K562 (cell line): ENCODE results near the gene ARHGEF1. TPM values are rescaled to one million over a fixed set of nuclear protein-coding genes. Genes with fewer than 3 reads are reported as not detected.

Experiments
- ATAC-seq: fragments of 200-7000 bp; cut with Tn5 transposase; 3 replicates; pipeline ENCODE4 v1.9.1; 2020; ENCODE audit warnings: moderate library complexity
- BruUV-seq: library from RNA; stranded (reverse); fragments of 400-500 nt; replicated peaks from 2 replicates; lab custom pipeline; 2021; lab: Mats Ljungman, UMichigan
- CTCF ChIA-PET: fragments of 300-600 bp; formaldehyde crosslinking; extraction: SDS; loops from one replicate; lab custom pipeline; 2021; ENCODE audit warnings: low intra/inter-chr PET ratio; lab: Yijun Ruan, JAX
- POLR2A ChIA-PET: fragments of 300-600, 350-650 bp; sonication (Branson Sonifier 250); formaldehyde crosslinking; extraction: SDS; loops from one replicate; lab custom pipeline; 2021; ENCODE audit warnings: antibody characterized with exemption, inconsistent platforms; lab: Yijun Ruan, JAX
- DNase-seq, 4 experiments: peaks; one replicate each; pipeline versions ENCODE4 v3.0.0 to v3.0.0-alpha.2; 2011 to 2018; ENCODE audit warnings: low spot score in 3 of 4, mixed read lengths in 3 of 4; ENCODE audit errors: extremely low read depth in 1 of 4
- FAIRE-seq: peaks from 2 replicates; lab custom pipeline; 2011; peaks lifted over from hg19 to GRCh38; lab: Jason Lieb, UNC
- H2AFZ ChIP-seq: 2 replicates; pipeline ENCODE4 v1.6.0; 2011; ENCODE audit warnings: low read depth, low read length, control low read depth, inconsistent platforms
- H3K27ac ChIP-seq: fragments of 200-600 bp; 3 replicates; pipeline ENCODE4 v1.8.0; 2011; ENCODE audit warnings: low read depth, mild to moderate bottlenecking, control low read depth, inconsistent platforms, low read length, moderate library complexity, mixed read lengths; ENCODE audit errors: extremely low read depth
- H3K27me3 ChIP-seq, 2 experiments: fragments of 300-600 bp in 1 of 2; 2 replicates in 1 of 2; 3 replicates in 1 of 2; pipeline versions ENCODE4 v1.6.0 to v1.8.0; 2011; ENCODE audit warnings: inconsistent platforms in 2 of 2, low read length in 2 of 2, mild to moderate bottlenecking in 1 of 2, mixed read lengths in 1 of 2, moderate library complexity in 1 of 2; ENCODE audit not compliant: control insufficient read depth in 2 of 2, insufficient read depth in 2 of 2
- H3K36me3 ChIP-seq: fragments of 300-600 bp; 3 replicates; pipeline ENCODE4 v1.8.0; 2011; ENCODE audit warnings: mild to moderate bottlenecking, low read length, inconsistent platforms; ENCODE audit not compliant: control insufficient read depth, insufficient read depth
- H3K4me1 ChIP-seq, 2 experiments: fragments of 200-600 bp in 1 of 2; replicated peaks in 1 of 2; 2 replicates in 1 of 2; 3 replicates in 1 of 2; pipeline versions ENCODE4 v1.5.1 to v1.8.0; 2011; ENCODE audit warnings: inconsistent platforms in 2 of 2, low read length in 2 of 2, mild to moderate bottlenecking in 1 of 2, mixed read lengths in 1 of 2, moderate library complexity in 1 of 2; ENCODE audit not compliant: control insufficient read depth in 2 of 2, insufficient read depth in 2 of 2
- H3K4me2 ChIP-seq: 2 replicates; pipeline ENCODE4 v1.6.1; 2011; ENCODE audit warnings: low read length, control low read depth, inconsistent platforms, mixed read lengths; ENCODE audit not compliant: insufficient read depth
- H3K4me3 ChIP-seq: fragments of 200-600 bp; sonication (generic), shearing (Covaris generic); 2 replicates; pipeline ENCODE4 v1.5.1; 2016; ENCODE audit warnings: control low read depth, inconsistent platforms
- H3K79me2 ChIP-seq: fragments of 200-600 bp; 3 replicates; pipeline ENCODE4 v1.8.0; 2011; ENCODE audit warnings: low read length, inconsistent platforms; ENCODE audit not compliant: control insufficient read depth, insufficient read depth
- H3K9ac ChIP-seq, 2 experiments: 2 replicates each; pipeline versions ENCODE4 v1.6.0 to v1.6.1; 2011; ENCODE audit warnings: low read depth in 2 of 2, low read length in 2 of 2, control low read depth in 1 of 2, inconsistent platforms in 1 of 2, mild to moderate bottlenecking in 1 of 2, mixed read lengths in 1 of 2; ENCODE audit not compliant: insufficient read depth in 1 of 2
- H3K9me1 ChIP-seq: one replicate; pipeline ENCODE4 v1.6.0; 2011; ENCODE audit warnings: inconsistent platforms, mild to moderate bottlenecking, low read length, moderate library complexity; ENCODE audit not compliant: control insufficient read depth, insufficient read depth
- H3K9me3 ChIP-seq: replicated peaks from 2 replicates; pipeline ENCODE4 v1.5.1; 2011; ENCODE audit warnings: low read depth, low read length, inconsistent platforms; ENCODE audit not compliant: control insufficient read depth, insufficient read depth
- H4K20me1 ChIP-seq: replicated peaks from 2 replicates; pipeline ENCODE4 v1.6.1; 2011; ENCODE audit warnings: low read length, inconsistent platforms, mixed read lengths; ENCODE audit not compliant: control insufficient read depth, insufficient read depth
- EP400 ChIP-seq: fragments of 450-650 bp; IDR thresholded peaks from 2 replicates; pipeline ENCODE4 v1.6.1; 2017; ENCODE audit warnings: antibody characterized with exemption, mild to moderate bottlenecking, moderate library complexity
- POLR2AphosphoS5 ChIP-seq: IDR thresholded peaks from 2 replicates; pipeline ENCODE4 v1.6.1; 2011; ENCODE audit warnings: mild to moderate bottlenecking, low read depth, low read length, moderate library complexity; ENCODE audit not compliant: control insufficient read depth, insufficient read depth
- RFX1 ChIP-seq: fragments of 450-650 bp; IDR thresholded peaks from 2 replicates; pipeline ENCODE4 v1.6.1; 2016; ENCODE audit warnings: mild to moderate bottlenecking, moderate library complexity
- SIN3A ChIP-seq, 2 experiments: fragments of 150-350 bp in 1 of 2; IDR thresholded peaks; 2 replicates each; pipeline ENCODE4 v1.6.1; 2011 to 2016; ENCODE audit warnings: borderline replicate concordance in 2 of 2, low read depth in 2 of 2, low read length in 2 of 2, mild to moderate bottlenecking in 2 of 2, moderate library complexity in 2 of 2; ENCODE audit not compliant: control insufficient read depth in 1 of 2
- SMAD2 ChIP-seq: fragments of 150-350 bp; IDR thresholded peaks from 2 replicates; pipeline ENCODE4 v1.6.1; 2014; ENCODE audit warnings: low read depth, mild to moderate bottlenecking, low read length
- ZNF174 ChIP-seq: fragments of 250-450 bp; sonication (Bioruptor Pico); IDR thresholded peaks from 2 replicates; pipeline ENCODE4 v1.4.0; 2020; ENCODE audit warnings: mild to moderate bottlenecking
- ZNF324 ChIP-seq: fragments of 250-450 bp; sonication (Bioruptor Pico); IDR thresholded peaks from 2 replicates; pipeline ENCODE4 v1.4.0; 2020; ENCODE audit warnings: mild to moderate bottlenecking
- ZNF551 ChIP-seq: fragments of 250-450 bp; sonication (Bioruptor Pico); IDR thresholded peaks from 2 replicates; pipeline ENCODE4 v1.5.0; 2021; ENCODE audit warnings: mild to moderate bottlenecking, moderate library complexity
- WGBS: fragments of 100-300 bp; shearing (Covaris generic); methylation state at CpG from one replicate; pipeline ENCODE4 v1.1.6; 2016; ENCODE audit warnings: low coverage, mixed read lengths; ENCODE audit not compliant: insufficient coverage; ENCODE audit errors: missing lambda C conversion rate; 5-methylcytosine and 5-hydroxymethylcytosine counted together
- in situ Hi-C: fragments of 300-500 bp; cut with MboI; formaldehyde crosslinking; loops from 4 replicates; pipeline ENCODE4 v1.15.0; 2018; ENCODE audit warnings: inconsistent platforms, mixed read lengths
- intact Hi-C: fragments of 100-400 bp; cut with micrococcal nuclease; formaldehyde crosslinking; loops from 2 replicates; pipeline ENCODE4 v1.14.2; 2022
- polyA plus RNA-seq, 8 experiments: library from polyadenylated mRNA; depleted of rRNA in 4 of 8; stranded (reverse) in 5 of 8; unstranded in 3 of 8; fragments of >200 nt; fragmentation: Nextera tagmentation in 2 of 8; fragmentation: Illumina TruSeq in 1 of 8; extraction: Ambion mirVana in 2 of 8; extraction: Trizol in 1 of 8; gene quantifications; 2 replicates each; pipeline versions ENCODE4 v1.2.1 to v1.2.3, GENCODE V29; 2011 to 2014; ENCODE audit warnings: inconsistent platforms in 1 of 8, missing spikeins in 1 of 8
- total RNA-seq, 7 experiments: library from RNA; depleted of rRNA in 6 of 7; stranded (reverse); fragments of >200 nt in 6 of 7; fragmentation: Illumina TruSeq in 2 of 7; extraction: Trizol in 2 of 7; gene quantifications; 2 replicates each; pipeline versions ENCODE4 v1.2.1 to v1.2.3, GENCODE V29; 2011 to 2021; ENCODE audit warnings: low replicate concordance in 1 of 7
- TF ChIP-seq, protein P1 (sequence below): fragments of 450-650 bp; formaldehyde crosslinking; IDR thresholded peaks from 2 replicates; pipeline ENCODE4 v1.4.0; 2020; ENCODE audit warnings: mild to moderate bottlenecking, moderate library complexity
- TF ChIP-seq, protein P2 (sequence below), 2 experiments: IDR thresholded peaks in 1 of 2; conservative IDR thresholded peaks in 1 of 2; 2 replicates each; pipeline ENCODE4 v1.6.1; 2016; ENCODE audit warnings: low read depth in 2 of 2, mild to moderate bottlenecking in 1 of 2, missing compliant biosample characterization in 1 of 2, missing genetic modification characterization in 1 of 2, moderate library complexity in 1 of 2

Gene ARHGEF1
- total and polyA plus RNA-seq, 9 of the 15 experiments (the other 6 are each of a cell fraction or from before 2014, with no cell fraction given): 1.9 to 149 (median 29.8) TPM

DNA sequence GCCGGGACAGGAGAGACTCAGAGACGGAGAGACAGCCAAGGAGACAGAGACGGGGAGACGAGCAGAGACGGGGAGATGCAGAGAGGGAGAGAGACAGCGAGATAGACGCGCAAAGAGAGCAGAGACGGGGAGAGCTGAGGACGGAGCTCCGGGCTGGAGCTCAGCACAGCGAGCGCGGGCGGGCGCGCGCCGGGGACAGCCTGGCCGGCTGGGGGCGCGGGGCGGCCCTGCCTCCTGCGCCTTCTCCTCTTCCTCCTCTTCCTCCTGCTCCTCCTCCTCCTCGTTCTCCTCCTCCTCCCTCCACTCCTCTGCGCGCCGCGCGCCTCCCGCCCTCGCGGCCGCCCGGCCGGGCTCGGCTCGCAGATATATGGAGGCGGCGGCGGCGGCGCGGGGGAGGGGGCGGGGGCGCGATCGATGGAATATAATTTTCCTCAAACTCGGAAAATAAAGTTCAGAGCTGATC is 45.3 kb downstream of the ARHGEF1 start, which contains the start of gene ERFL (continued):
- TF ChIP-seq, protein P1, sequence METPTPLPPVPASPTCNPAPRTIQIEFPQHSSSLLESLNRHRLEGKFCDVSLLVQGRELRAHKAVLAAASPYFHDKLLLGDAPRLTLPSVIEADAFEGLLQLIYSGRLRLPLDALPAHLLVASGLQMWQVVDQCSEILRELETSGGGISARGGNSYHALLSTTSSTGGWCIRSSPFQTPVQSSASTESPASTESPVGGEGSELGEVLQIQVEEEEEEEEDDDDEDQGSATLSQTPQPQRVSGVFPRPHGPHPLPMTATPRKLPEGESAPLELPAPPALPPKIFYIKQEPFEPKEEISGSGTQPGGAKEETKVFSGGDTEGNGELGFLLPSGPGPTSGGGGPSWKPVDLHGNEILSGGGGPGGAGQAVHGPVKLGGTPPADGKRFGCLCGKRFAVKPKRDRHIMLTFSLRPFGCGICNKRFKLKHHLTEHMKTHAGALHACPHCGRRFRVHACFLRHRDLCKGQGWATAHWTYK (CRISPR knock-in tag): no peak
- TF ChIP-seq ZNF551 (no peak), SIN3A (IDR thresholded peaks at IDR 0.05; ENCODE audit: borderline replicate concordance in 2 of 2, control insufficient read depth in 1 of 2, low read depth in 2 of 2, low read length in 2 of 2) (no peak), ZNF324 (CRISPR knock-in tag) (no peak), SMAD2 (no peak)

DNA sequence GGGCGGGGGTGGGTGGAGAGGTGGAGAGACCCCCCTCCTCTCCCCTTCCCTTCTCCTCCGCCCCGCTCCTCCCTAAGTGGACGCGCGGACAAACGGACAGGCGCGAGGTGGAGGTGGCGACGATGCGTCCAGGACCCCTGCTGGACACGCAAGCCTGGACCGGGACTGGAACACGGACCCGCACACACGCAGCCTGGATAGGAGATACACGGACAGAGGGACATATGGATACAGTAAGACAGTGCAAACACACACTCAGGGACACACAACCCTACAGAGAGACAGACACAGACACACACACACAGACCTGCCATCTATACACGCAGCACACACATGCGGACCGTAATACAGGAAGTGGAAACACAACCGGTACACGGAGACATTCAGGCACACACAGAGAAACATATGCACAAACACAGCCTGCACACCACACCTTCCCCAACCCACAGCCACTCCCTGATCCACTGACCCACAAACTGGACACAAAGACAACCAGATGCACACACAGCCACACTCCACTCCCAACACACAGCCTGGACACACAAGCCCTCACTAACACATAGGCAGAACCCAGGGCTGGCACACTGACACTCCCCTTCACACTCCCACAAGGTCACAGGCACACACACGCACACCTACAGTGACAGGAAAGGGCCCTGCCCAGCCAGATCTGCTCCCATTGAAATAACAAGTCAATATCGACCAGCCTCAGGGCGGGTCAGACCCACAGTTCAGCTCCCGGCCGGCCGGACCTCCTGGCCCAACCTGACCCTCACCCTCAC is 46.0 kb downstream of the ARHGEF1 start:
- intact Hi-C loops: no loop called here
- Histone ChIP-seq H3K9ac (peak overlapping the region; percentile 89 to 93), H3K4me3 (peak overlapping the region; percentile 59), H3K4me1 (peaks cover 30 to 58% of the 10 kb centered on the region in 2 experiments), H3K9me1 (no peaks in the 10 kb centered on the region), H3K27me3 (no peaks in the 10 kb centered on the region; a peak in 1 of 5 replicates), H3K9me3 (no peaks in the 10 kb centered on the region), H3K27ac (peak overlapping the region; percentile 92), H4K20me1 (no peaks in the 10 kb centered on the region), H3K79me2 (peaks cover 8% of the 10 kb centered on the region; the same call in 2 of the 3 replicates), H2AFZ (peak overlapping the region; percentile 92), H3K4me2 (peak overlapping the region; percentile 98), H3K36me3 (no peaks in the 10 kb centered on the region)
- WGBS: 3% methylated on average over 26 of the region's 29 CpGs
- FAIRE-seq: peak; percentile 93
- TSS peak; percentile 79 for BruUV-seq
- peak; percentile 65 to 68 (median 66) for DNase-seq
- ChIA-PET POLR2A (interaction anchor here (0.7 to 1.9 kb wide), 3 partner anchors 8 to 25 kb away, joined by 3 to 6 read pairs (median 3); no protein-coding TSS in a partner anchor), CTCF (no interaction called here)
- in situ Hi-C loops: no loop called here
- peak; percentile 62 for ATAC-seq
- TF ChIP-seq RFX1 (no peak), ZNF174 (CRISPR knock-in tag) (no peak), POLR2AphosphoS5 (no peak), EP400 (peak; percentile 77; the same call in 1 of the 2 replicates)
- TF ChIP-seq, protein P2, sequence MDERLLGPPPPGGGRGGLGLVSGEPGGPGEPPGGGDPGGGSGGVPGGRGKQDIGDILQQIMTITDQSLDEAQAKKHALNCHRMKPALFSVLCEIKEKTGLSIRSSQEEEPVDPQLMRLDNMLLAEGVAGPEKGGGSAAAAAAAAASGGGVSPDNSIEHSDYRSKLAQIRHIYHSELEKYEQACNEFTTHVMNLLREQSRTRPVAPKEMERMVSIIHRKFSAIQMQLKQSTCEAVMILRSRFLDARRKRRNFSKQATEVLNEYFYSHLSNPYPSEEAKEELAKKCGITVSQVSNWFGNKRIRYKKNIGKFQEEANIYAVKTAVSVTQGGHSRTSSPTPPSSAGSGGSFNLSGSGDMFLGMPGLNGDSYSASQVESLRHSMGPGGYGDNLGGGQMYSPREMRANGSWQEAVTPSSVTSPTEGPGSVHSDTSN (CRISPR knock-in tag; IDR thresholded peaks at IDR 0.05; ENCODE audit: low read depth): no peak
- TF ChIP-seq, protein P2 (tag; conservative IDR thresholded peaks at IDR 0.05; ENCODE audit: low read depth): no peak
